Measurements from ENCODE around the gene PVR. TPM values are rescaled to one million over a fixed set of nuclear protein-coding genes. Genes with fewer than 3 reads are reported as not detected.
A peak's percentile ranks its signal among the peaks of the same experiment; 100 is the strongest.

PVR gene
- total RNA-seq, 1 experiment from 2014 or later, result 52.1 TPM

GRCh38 chr19:44684892-44685863 is 41.5 kb downstream of the PVR start:
- CTCF ChIA-PET, result interaction anchor here (0.6 kb wide), 1 partner anchor 86 kb away, joined by 4 read pairs; no protein-coding TSS in a partner anchor
- H3K27ac ChIP-seq, result peak overlapping the region; percentile 87
- POLR2A ChIA-PET (ENCODE audit: unreplicated experiment), result interaction anchor here (0.7 kb wide), 1 partner anchor 85 kb away, joined by 25 read pairs; no protein-coding TSS in a partner anchor

GRCh38 chr19:44685877-44686276 is 42.2 kb downstream of the PVR start:
- peak in 1 of 2 experiments; percentile 67 for DNase-seq
- no peaks in the 10 kb centered on the region for H3K79me2 ChIP-seq (ENCODE audit: low read depth)
- ChIA-PET POLR2A (ENCODE audit: unreplicated experiment) (no interaction called here), CTCF (no interaction called here)
- peak overlapping the region; percentile 87 for H3K27ac ChIP-seq
- no peaks in the 10 kb centered on the region for H3K27me3 ChIP-seq (ENCODE audit: insufficient read depth, low read depth)
- peaks cover 56% of the 10 kb centered on the region for H3K4me1 ChIP-seq (replicated peaks; ENCODE audit: insufficient read depth)
- H3K9me3 ChIP-seq (ENCODE audit: insufficient read depth, low read depth), result no peaks in the 10 kb centered on the region
- TF ChIP-seq, protein P1, sequence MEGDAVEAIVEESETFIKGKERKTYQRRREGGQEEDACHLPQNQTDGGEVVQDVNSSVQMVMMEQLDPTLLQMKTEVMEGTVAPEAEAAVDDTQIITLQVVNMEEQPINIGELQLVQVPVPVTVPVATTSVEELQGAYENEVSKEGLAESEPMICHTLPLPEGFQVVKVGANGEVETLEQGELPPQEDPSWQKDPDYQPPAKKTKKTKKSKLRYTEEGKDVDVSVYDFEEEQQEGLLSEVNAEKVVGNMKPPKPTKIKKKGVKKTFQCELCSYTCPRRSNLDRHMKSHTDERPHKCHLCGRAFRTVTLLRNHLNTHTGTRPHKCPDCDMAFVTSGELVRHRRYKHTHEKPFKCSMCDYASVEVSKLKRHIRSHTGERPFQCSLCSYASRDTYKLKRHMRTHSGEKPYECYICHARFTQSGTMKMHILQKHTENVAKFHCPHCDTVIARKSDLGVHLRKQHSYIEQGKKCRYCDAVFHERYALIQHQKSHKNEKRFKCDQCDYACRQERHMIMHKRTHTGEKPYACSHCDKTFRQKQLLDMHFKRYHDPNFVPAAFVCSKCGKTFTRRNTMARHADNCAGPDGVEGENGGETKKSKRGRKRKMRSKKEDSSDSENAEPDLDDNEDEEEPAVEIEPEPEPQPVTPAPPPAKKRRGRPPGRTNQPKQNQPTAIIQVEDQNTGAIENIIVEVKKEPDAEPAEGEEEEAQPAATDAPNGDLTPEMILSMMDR (conservative IDR thresholded peaks at IDR 0.05), result no peak
- TF ChIP-seq EZH2 (IDR thresholded peaks at IDR 0.05; ENCODE audit: low read depth), result no peak
- no peaks in the 10 kb centered on the region for H4K20me1 ChIP-seq (ENCODE audit: insufficient read depth)
- no peaks in the 10 kb centered on the region for H3K36me3 ChIP-seq (ENCODE audit: low read depth)
- peak overlapping the region; percentile 61 for H3K4me2 ChIP-seq
- no TSS peak for BruUV-seq (replicated peaks)
- H3K4me3 ChIP-seq, result no peak overlapping the region
- no peak overlapping the region for H2AFZ ChIP-seq
- intact Hi-C loops (cut with micrococcal nuclease; ENCODE audit: unreplicated experiment), result no loop called here
- H3F3A ChIP-seq (ENCODE audit: insufficient read depth, low read depth), result peaks cover 66% of the 10 kb centered on the region
- H3K9me2 ChIP-seq (ENCODE audit: insufficient read depth), result no peaks in the 10 kb centered on the region

More at GRCh38 chr19:44684892-44685863, 41.5 kb downstream of the PVR start:
- Histone ChIP-seq H3K27me3 (ENCODE audit: insufficient read depth, low read depth) (no peaks in the 10 kb centered on the region), H3K9me2 (ENCODE audit: insufficient read depth) (no peaks in the 10 kb centered on the region), H3K36me3 (ENCODE audit: low read depth) (no peaks in the 10 kb centered on the region), H4K20me1 (ENCODE audit: insufficient read depth) (no peaks in the 10 kb centered on the region), H3K4me1 (replicated peaks; ENCODE audit: insufficient read depth) (peaks cover 49% of the 10 kb centered on the region), H3K4me2 (peak overlapping the region; percentile 61), H2AFZ (no peak overlapping the region), H3K4me3 (peak overlapping the region; percentile 10; the same call in 1 of the 2 replicates), H3K79me2 (ENCODE audit: low read depth) (no peaks in the 10 kb centered on the region), H3K9me3 (ENCODE audit: insufficient read depth, low read depth) (no peaks in the 10 kb centered on the region), H3F3A (ENCODE audit: insufficient read depth, low read depth) (peaks cover 61% of the 10 kb centered on the region)
- TF ChIP-seq EZH2 (IDR thresholded peaks at IDR 0.05; ENCODE audit: low read depth), result no peak
- TF ChIP-seq, protein P1 (conservative IDR thresholded peaks at IDR 0.05), result no peak
- no TSS peak for BruUV-seq (replicated peaks)
- peak; percentile 58 to 96 for DNase-seq
- intact Hi-C loops (cut with micrococcal nuclease; ENCODE audit: unreplicated experiment), result no loop called here

GRCh38 chr19:44686896-44687295 is 43.2 kb downstream of the PVR start:
- no TSS peak for BruUV-seq (replicated peaks)
- H3K36me3 ChIP-seq (ENCODE audit: low read depth), result no peaks in the 10 kb centered on the region
- peaks cover 61% of the 10 kb centered on the region for H3K4me1 ChIP-seq (replicated peaks; ENCODE audit: insufficient read depth)
- H4K20me1 ChIP-seq (ENCODE audit: insufficient read depth), result no peaks in the 10 kb centered on the region
- DNase-seq, result no peak
- H3K4me3 ChIP-seq, result no peak overlapping the region
- no peaks in the 10 kb centered on the region for H3K79me2 ChIP-seq (ENCODE audit: low read depth)
- POLR2A ChIA-PET (ENCODE audit: unreplicated experiment), result no interaction called here
- H3K27ac ChIP-seq, result peak overlapping the region; percentile 87
- TF ChIP-seq, protein P1 (conservative IDR thresholded peaks at IDR 0.05), result no peak
- no peaks in the 10 kb centered on the region for H3K27me3 ChIP-seq (ENCODE audit: insufficient read depth, low read depth)
- H3K4me2 ChIP-seq, result peak overlapping the region; percentile 61
- H3K9me3 ChIP-seq (ENCODE audit: insufficient read depth, low read depth), result no peaks in the 10 kb centered on the region
- intact Hi-C loops (cut with micrococcal nuclease; ENCODE audit: unreplicated experiment), result no loop called here
- H3F3A ChIP-seq (ENCODE audit: insufficient read depth, low read depth), result peaks cover 70% of the 10 kb centered on the region
- H3K9me2 ChIP-seq (ENCODE audit: insufficient read depth), result no peaks in the 10 kb centered on the region
- CTCF ChIA-PET, result no interaction called here
- H2AFZ ChIP-seq, result no peak overlapping the region
